HEK293 (cell line): ENCODE measurements around the gene RPL7A.

Experiments
- CTCF ChIA-PET: fragments of 350-600 bp; formaldehyde crosslinking; extraction: SDS; loops from one replicate; lab custom pipeline; 2021; ENCODE audit warnings: antibody characterized with exemption; lab: Yijun Ruan, JAX
- POLR2A ChIA-PET: fragments of 300-600 bp; formaldehyde crosslinking; extraction: SDS; loops from one replicate; lab custom pipeline; 2020; ENCODE audit warnings: antibody characterized with exemption, inconsistent platforms; lab: Yijun Ruan, JAX
- H3K27ac ChIP-seq: fragments of 200-500 bp; sonication (Bioruptor generic); 2 replicates; pipeline ENCODE4 v1.5.1; 2014; ENCODE audit warnings: low read depth, low read length, control low read depth, inconsistent platforms; ENCODE audit errors: extremely low read depth
- H3K36me3 ChIP-seq, 2 experiments: fragments of 200-500 bp in 1 of 2; sonication (Bioruptor generic) in 1 of 2; 1 replicate in 1 of 2; 2 replicates in 1 of 2; pipeline ENCODE4 v1.5.1; 2014 to 2017; ENCODE audit warnings: inconsistent platforms in 2 of 2, low read length in 2 of 2; ENCODE audit not compliant: control insufficient read depth in 2 of 2, insufficient read depth in 1 of 2
- H3K4me1 ChIP-seq: fragments of 200-500 bp; sonication (Bioruptor generic); 2 replicates; pipeline ENCODE4 v1.5.1; 2014; ENCODE audit warnings: mild to moderate bottlenecking, low read length, inconsistent platforms; ENCODE audit not compliant: control insufficient read depth, insufficient read depth
- H3K4me3 ChIP-seq: 2 replicates; pipeline ENCODE4 v1.5.1; 2011; ENCODE audit warnings: low read depth, mild to moderate bottlenecking, control low read depth, low read length, moderate library complexity
- H3K9me3 ChIP-seq: fragments of 200-500 bp; sonication (Bioruptor generic); 2 replicates; pipeline ENCODE4 v1.5.1; 2014; ENCODE audit warnings: low read depth, low read length, inconsistent platforms; ENCODE audit not compliant: control insufficient read depth, insufficient read depth
- HOXA7 ChIP-seq: sonication (generic); formaldehyde crosslinking; IDR thresholded peaks from 2 replicates; pipeline ENCODE4 v1.8.1; 2022; ENCODE audit warnings: missing genetic modification reagents, borderline replicate concordance
- RBAK ChIP-seq: fragments of 450-650 bp; formaldehyde crosslinking; IDR thresholded peaks from 2 replicates; pipeline ENCODE4 v1.5.1; 2016; ENCODE audit warnings: missing biosample characterization, missing genetic modification characterization
- SP2 ChIP-seq: fragments of 450-650 bp; formaldehyde crosslinking; IDR thresholded peaks from 2 replicates; pipeline ENCODE4 v1.5.1; 2016; ENCODE audit warnings: missing biosample characterization, missing genetic modification characterization
- TRIM28 ChIP-seq: IDR thresholded peaks from 2 replicates; pipeline ENCODE4 v1.6.1; 2011; ENCODE audit warnings: low read length, control low read depth, borderline replicate concordance
- WT1 ChIP-seq: fragments of 450-650 bp; formaldehyde crosslinking; IDR thresholded peaks from 2 replicates; pipeline ENCODE4 v1.5.1; 2016; ENCODE audit warnings: missing biosample characterization, missing genetic modification characterization
- ZNF133 ChIP-seq: fragments of 450-650 bp; formaldehyde crosslinking; IDR thresholded peaks from 2 replicates; pipeline ENCODE4 v1.5.1; 2016; ENCODE audit warnings: missing biosample characterization, missing genetic modification characterization
- ZNF184 ChIP-seq: fragments of 450-650 bp; IDR thresholded peaks from 2 replicates; pipeline ENCODE4 v1.5.1; 2018; ENCODE audit warnings: missing biosample characterization, mild to moderate bottlenecking, missing genetic modification characterization
- ZNF211 ChIP-seq: fragments of 450-650 bp; formaldehyde crosslinking; IDR thresholded peaks from 2 replicates; pipeline ENCODE4 v1.5.1; 2016; ENCODE audit warnings: low read depth, missing biosample characterization, missing genetic modification characterization
- ZNF341 ChIP-seq: fragments of 450-650 bp; formaldehyde crosslinking; IDR thresholded peaks from 2 replicates; pipeline ENCODE4; 2016; ENCODE audit warnings: low read depth, missing biosample characterization, missing genetic modification characterization
- ZNF404 ChIP-seq: fragments of 450-650 bp; formaldehyde crosslinking; IDR thresholded peaks from 2 replicates; pipeline ENCODE4 v1.5.1; 2017; ENCODE audit warnings: missing biosample characterization, missing genetic modification characterization
- ZNF426 ChIP-seq: fragments of 450-650 bp; formaldehyde crosslinking; IDR thresholded peaks from 2 replicates; pipeline ENCODE4 v1.5.1; 2017; ENCODE audit warnings: missing biosample characterization, missing genetic modification characterization, mild to moderate bottlenecking, inconsistent platforms, moderate library complexity
- ZNF548 ChIP-seq: fragments of 450-650 bp; formaldehyde crosslinking; IDR thresholded peaks from 2 replicates; pipeline ENCODE4 v1.5.1; 2016; ENCODE audit warnings: missing biosample characterization, missing genetic modification characterization
- ZNF747 ChIP-seq: fragments of 450-650 bp; formaldehyde crosslinking; IDR thresholded peaks from 2 replicates; pipeline ENCODE4 v1.5.1; 2016; ENCODE audit warnings: missing biosample characterization, missing genetic modification characterization
- TF ChIP-seq, protein P1 (sequence below): fragments of 450-650 bp; formaldehyde crosslinking; IDR thresholded peaks from 2 replicates; pipeline ENCODE4 v1.5.1; 2017; ENCODE audit warnings: missing biosample characterization, missing genetic modification characterization
- TF ChIP-seq, protein P2 (sequence below): fragments of 450-650 bp; formaldehyde crosslinking; IDR thresholded peaks from 2 replicates; pipeline ENCODE4 v1.5.1; 2016; ENCODE audit warnings: missing biosample characterization, missing genetic modification characterization
- TF ChIP-seq, protein P3 (sequence below): fragments of 450-650 bp; IDR thresholded peaks from 2 replicates; pipeline ENCODE4 v1.5.1; 2018; ENCODE audit warnings: missing biosample characterization, mild to moderate bottlenecking, missing genetic modification characterization
- TF ChIP-seq, protein P4 (sequence below): fragments of 450-650 bp; formaldehyde crosslinking; IDR thresholded peaks from 2 replicates; pipeline ENCODE4 v1.5.1; 2016; ENCODE audit warnings: missing biosample characterization, missing genetic modification characterization, borderline replicate concordance
- TF ChIP-seq, protein P5 (sequence below): fragments of 450-650 bp; IDR thresholded peaks from 2 replicates; pipeline ENCODE4 v1.5.1; 2018; ENCODE audit warnings: missing biosample characterization, missing genetic modification characterization
- TF ChIP-seq, protein P6 (sequence below): fragments of 450-650 bp; formaldehyde crosslinking; IDR thresholded peaks from 2 replicates; pipeline ENCODE4 v1.5.1; 2016; ENCODE audit warnings: missing biosample characterization, missing genetic modification characterization

Gene RPL7A

DNA sequence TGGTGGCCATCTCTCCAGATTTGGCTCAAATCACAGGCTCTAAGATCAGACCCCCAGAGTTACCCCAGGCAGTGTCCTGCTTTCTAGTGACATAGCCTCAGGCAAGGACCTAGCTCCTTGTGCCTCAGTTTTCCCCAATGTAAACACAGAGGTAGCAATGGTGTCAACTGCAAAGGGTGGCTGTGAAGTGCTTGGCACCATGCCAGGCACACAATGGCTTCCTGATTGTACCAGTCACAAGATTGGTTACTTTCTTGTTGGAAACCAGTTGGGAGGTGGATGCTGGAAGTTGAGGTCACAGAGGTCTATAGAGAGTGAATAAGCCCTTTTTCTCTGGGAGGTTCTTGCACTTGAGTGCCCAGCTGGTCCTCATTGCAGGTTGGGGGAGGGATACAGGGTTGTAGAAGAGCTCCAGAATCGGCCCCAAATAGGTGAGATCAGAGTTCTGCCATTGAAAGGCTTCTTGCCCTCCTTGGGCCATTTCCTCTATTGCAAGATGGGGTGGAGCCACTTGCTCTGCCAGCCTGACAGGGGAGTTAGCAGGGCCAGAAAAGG is 30.5 kb downstream of the RPL7A start:
- Histone ChIP-seq H3K9me3 (no peaks in the 10 kb centered on the region), H3K4me1 (peaks cover 5% of the 10 kb centered on the region), H3K27ac (no peak overlapping the region), H3K4me3 (no peak overlapping the region), H3K36me3 (peaks cover 0 to 2% of the 10 kb centered on the region in 2 experiments; a peak in 1 of 3 replicates)
- TF ChIP-seq ZNF341 (tag by site-specific recombination) = peak; percentile 53
- TF ChIP-seq, protein P1, sequence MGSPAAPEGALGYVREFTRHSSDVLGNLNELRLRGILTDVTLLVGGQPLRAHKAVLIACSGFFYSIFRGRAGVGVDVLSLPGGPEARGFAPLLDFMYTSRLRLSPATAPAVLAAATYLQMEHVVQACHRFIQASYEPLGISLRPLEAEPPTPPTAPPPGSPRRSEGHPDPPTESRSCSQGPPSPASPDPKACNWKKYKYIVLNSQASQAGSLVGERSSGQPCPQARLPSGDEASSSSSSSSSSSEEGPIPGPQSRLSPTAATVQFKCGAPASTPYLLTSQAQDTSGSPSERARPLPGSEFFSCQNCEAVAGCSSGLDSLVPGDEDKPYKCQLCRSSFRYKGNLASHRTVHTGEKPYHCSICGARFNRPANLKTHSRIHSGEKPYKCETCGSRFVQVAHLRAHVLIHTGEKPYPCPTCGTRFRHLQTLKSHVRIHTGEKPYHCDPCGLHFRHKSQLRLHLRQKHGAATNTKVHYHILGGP (tag by site-specific recombination) = peak; percentile 50
- TF ChIP-seq, protein P2, sequence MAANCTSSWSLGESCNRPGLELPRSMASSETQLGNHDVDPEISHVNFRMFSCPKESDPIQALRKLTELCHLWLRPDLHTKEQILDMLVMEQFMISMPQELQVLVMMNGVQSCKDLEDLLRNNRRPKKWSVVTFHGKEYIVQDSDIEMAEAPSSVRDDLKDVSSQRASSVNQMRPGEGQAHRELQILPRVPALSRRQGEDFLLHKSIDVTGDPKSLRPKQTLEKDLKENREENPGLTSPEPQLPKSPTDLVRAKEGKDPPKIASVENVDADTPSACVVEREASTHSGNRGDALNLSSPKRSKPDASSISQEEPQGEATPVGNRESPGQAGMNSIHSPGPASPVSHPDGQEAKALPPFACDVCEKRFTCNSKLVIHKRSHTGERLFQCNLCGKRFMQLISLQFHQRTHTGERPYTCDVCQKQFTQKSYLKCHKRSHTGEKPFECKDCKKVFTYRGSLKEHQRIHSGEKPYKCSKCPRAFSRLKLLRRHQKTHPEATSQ = no peak
- ChIA-PET POLR2A (interaction anchor here (1.4 to 3.0 kb wide), 4 partner anchors 16 to 31 kb away, joined by 3 to 18 read pairs (median 12); partner anchors contain the start of genes MED22, RPL7A, SURF1 and SURF2), CTCF (interaction anchor here (0.9 to 1.6 kb wide), 5 partner anchors 17 to 108 kb away, joined by 3 to 7 read pairs (median 3); no protein-coding TSS in a partner anchor)

DNA sequence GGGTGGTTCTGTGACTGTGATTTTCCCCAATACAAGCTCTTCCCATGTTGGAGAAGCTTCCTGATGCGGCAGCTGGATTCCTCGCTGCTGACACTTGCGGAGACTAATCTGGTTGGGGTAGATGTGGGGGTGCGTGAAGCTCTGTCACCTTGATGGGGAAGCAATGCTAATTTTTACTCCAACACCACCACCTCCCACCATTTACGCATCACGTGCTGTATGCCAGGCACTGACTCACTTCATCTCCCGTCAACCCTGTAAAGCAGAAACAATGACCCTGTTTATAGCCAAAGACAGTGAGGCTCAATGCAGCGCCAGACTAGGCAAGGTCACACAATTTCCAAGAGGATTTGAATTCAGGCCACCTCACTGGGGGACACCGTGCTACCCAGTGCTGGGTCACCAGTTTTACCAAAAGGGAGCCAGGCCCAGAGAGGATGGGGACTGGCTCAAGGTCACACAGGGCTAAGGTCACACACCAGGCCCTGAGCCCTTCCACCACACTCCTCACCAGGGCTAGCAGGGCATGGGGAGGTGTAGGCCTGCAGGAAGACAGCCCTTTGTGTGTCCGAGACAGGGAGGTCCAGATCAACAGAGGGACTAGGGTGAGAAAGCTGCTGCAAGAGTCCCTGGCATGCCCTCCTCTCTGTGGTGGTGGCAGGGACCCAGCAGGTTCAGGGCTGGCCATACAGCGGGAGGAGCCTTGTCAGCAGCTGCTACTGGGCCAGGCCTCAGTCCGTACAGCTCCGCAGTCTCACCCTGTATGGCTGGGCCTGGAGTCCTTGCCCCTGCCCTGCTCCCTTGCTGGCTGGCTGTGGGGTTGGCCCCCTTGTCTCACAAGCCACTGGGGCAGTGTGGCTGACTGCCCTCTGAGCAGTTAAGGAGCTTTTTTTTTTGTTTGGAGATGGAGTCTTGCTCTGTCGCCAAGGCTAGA is 31.4 kb downstream of the RPL7A start:
- CTCF ChIA-PET = interaction anchor here (0.7 to 1.6 kb wide), 6 partner anchors 10 to 194 kb away, joined by 3 to 7 read pairs (median 4); no protein-coding TSS in a partner anchor
- H3K4me1 ChIP-seq = peaks cover 5% of the 10 kb centered on the region
- POLR2A ChIA-PET = interaction anchor here (1.0 to 3.0 kb wide), 4 partner anchors 15 to 32 kb away, joined by 3 to 18 read pairs (median 6); partner anchors contain the start of genes MED22, RPL7A, SURF1 and SURF2

More for the DNA sequence above, 31.4 kb downstream of the RPL7A start:
- no peak for TF ChIP-seq ZNF426
- no peak for TF ChIP-seq ZNF548
- no peak for TF ChIP-seq ZNF747 (tag by site-specific recombination)
- TF ChIP-seq RBAK (tag by site-specific recombination) = no peak
- TF ChIP-seq SP2 (tag by site-specific recombination) = no peak
- no peak for TF ChIP-seq ZNF184
- no peak for TF ChIP-seq ZNF404 (tag by site-specific recombination)
- no peak for TF ChIP-seq HOXA7 (CRISPR knock-in tag)
- TF ChIP-seq, protein P3, sequence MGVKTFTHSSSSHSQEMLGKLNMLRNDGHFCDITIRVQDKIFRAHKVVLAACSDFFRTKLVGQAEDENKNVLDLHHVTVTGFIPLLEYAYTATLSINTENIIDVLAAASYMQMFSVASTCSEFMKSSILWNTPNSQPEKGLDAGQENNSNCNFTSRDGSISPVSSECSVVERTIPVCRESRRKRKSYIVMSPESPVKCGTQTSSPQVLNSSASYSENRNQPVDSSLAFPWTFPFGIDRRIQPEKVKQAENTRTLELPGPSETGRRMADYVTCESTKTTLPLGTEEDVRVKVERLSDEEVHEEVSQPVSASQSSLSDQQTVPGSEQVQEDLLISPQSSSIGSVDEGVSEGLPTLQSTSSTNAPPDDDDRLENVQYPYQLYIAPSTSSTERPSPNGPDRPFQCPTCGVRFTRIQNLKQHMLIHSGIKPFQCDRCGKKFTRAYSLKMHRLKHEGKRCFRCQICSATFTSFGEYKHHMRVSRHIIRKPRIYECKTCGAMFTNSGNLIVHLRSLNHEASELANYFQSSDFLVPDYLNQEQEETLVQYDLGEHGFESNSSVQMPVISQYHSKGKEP (tag by site-specific recombination) = no peak
- no peak for TF ChIP-seq ZNF211 (tag by site-specific recombination)
- TF ChIP-seq, protein P4, sequence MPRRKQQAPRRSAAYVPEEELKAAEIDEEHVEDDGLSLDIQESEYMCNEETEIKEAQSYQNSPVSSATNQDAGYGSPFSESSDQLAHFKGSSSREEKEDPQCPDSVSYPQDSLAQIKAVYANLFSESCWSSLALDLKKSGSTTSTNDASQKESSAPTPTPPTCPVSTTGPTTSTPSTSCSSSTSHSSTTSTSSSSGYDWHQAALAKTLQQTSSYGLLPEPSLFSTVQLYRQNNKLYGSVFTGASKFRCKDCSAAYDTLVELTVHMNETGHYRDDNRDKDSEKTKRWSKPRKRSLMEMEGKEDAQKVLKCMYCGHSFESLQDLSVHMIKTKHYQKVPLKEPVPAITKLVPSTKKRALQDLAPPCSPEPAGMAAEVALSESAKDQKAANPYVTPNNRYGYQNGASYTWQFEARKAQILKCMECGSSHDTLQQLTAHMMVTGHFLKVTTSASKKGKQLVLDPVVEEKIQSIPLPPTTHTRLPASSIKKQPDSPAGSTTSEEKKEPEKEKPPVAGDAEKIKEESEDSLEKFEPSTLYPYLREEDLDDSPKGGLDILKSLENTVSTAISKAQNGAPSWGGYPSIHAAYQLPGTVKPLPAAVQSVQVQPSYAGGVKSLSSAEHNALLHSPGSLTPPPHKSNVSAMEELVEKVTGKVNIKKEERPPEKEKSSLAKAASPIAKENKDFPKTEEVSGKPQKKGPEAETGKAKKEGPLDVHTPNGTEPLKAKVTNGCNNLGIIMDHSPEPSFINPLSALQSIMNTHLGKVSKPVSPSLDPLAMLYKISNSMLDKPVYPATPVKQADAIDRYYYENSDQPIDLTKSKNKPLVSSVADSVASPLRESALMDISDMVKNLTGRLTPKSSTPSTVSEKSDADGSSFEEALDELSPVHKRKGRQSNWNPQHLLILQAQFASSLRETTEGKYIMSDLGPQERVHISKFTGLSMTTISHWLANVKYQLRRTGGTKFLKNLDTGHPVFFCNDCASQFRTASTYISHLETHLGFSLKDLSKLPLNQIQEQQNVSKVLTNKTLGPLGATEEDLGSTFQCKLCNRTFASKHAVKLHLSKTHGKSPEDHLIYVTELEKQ (tag by site-specific recombination) = no peak
- TF ChIP-seq, protein P5, sequence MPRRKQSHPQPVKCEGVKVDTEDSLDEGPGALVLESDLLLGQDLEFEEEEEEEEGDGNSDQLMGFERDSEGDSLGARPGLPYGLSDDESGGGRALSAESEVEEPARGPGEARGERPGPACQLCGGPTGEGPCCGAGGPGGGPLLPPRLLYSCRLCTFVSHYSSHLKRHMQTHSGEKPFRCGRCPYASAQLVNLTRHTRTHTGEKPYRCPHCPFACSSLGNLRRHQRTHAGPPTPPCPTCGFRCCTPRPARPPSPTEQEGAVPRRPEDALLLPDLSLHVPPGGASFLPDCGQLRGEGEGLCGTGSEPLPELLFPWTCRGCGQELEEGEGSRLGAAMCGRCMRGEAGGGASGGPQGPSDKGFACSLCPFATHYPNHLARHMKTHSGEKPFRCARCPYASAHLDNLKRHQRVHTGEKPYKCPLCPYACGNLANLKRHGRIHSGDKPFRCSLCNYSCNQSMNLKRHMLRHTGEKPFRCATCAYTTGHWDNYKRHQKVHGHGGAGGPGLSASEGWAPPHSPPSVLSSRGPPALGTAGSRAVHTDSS = no peak
- TF ChIP-seq ZNF133 (tag by site-specific recombination) = no peak
- TF ChIP-seq, protein P6, sequence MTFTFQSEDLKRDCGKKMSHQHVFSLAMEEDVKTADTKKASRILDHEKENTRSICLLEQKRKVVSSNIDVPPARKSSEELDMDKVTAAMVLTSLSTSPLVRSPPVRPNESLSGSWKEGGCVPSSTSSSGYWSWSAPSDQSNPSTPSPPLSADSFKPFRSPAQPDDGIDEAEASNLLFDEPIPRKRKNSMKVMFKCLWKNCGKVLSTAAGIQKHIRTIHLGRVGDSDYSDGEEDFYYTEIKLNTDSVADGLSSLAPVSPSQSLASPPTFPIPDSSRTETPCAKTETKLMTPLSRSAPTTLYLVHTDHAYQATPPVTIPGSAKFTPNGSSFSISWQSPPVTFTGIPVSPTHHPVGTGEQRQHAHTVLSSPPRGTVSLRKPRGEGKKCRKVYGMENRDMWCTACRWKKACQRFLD = no peak
- no peak for TF ChIP-seq TRIM28
- no peak for TF ChIP-seq WT1 (tag by site-specific recombination)
- no peak overlapping the region for H3K27ac ChIP-seq
- H3K9me3 ChIP-seq = no peaks in the 10 kb centered on the region
- no peaks in the 10 kb centered on the region for H3K36me3 ChIP-seq
- H3K4me3 ChIP-seq = no peak overlapping the region
